ENCODE measurements around the gene FRY. TPM values are rescaled to one million over a fixed set of nuclear protein-coding genes. Genes with fewer than 3 reads are reported as not detected.

FRY gene
- total and polyA plus RNA-seq, 2 of the 13 experiments (the other 11 are each of a cell fraction or from before 2014, with no cell fraction given) = 8.2 to 13.1 TPM

- TF ChIP-seq, protein P1, sequence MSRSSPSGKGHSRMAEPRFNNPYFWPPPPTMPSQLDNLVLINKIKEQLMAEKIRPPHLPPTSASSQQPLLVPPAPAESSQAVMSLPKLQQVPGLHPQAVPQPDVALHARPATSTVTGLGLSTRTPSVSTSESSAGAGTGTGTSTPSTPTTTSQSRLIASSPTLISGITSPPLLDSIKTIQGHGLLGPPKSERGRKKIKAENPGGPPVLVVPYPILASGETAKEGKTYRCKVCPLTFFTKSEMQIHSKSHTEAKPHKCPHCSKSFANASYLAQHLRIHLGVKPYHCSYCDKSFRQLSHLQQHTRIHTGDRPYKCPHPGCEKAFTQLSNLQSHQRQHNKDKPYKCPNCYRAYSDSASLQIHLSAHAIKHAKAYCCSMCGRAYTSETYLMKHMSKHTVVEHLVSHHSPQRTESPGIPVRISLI (CRISPR knock-in tag; IDR thresholded peaks at IDR 0.05; ENCODE audit: borderline replicate concordance) = 0 out of 2 replicates have a peak, but pooled peaks have one; percentile 30
- TF ChIP-seq RORA (CRISPR knock-in tag; IDR thresholded peaks at IDR 0.05) = no peak
- TF ChIP-seq SRSF1 (optimal IDR thresholded peaks at IDR 0.05; ENCODE audit: low read depth, low read length) = no peak
- 0 out of 2 replicates have a peak, but pooled peaks have one; percentile 10 for TF ChIP-seq ZNF670 (CRISPR knock-in tag; IDR thresholded peaks at IDR 0.05; ENCODE audit: borderline replicate concordance)
- TF ChIP-seq KLF13 (CRISPR knock-in tag; IDR thresholded peaks at IDR 0.05) = no peak
- no peak for TF ChIP-seq GATA4 (IDR thresholded peaks at IDR 0.05; ENCODE audit: borderline replicate concordance, low read depth)
- TF ChIP-seq ZSCAN20 (CRISPR knock-in tag; IDR thresholded peaks at IDR 0.05; ENCODE audit: borderline replicate concordance) = no peak
- TF ChIP-seq NAIF1 (CRISPR knock-in tag; IDR thresholded peaks at IDR 0.05; ENCODE audit: borderline replicate concordance) = no peak
- TF ChIP-seq TBX3 (IDR thresholded peaks at IDR 0.05; ENCODE audit: borderline replicate concordance) = no peak
- 0 out of 2 replicates have a peak, but pooled peaks have one; percentile 6 for TF ChIP-seq FOSL2 (CRISPR knock-in tag; IDR thresholded peaks at IDR 0.05)
- TF ChIP-seq NR2C2 (CRISPR knock-in tag; IDR thresholded peaks at IDR 0.05; ENCODE audit: borderline replicate concordance) = 0 out of 2 replicates have a peak, but pooled peaks have one; percentile 15
- no peak for TF ChIP-seq MXD3 (CRISPR knock-in tag; IDR thresholded peaks at IDR 0.05)
- no peak; the same call in 1 of the 2 replicates for TF ChIP-seq RARA (CRISPR knock-in tag; IDR thresholded peaks at IDR 0.05)
- TF ChIP-seq ZNF878 (CRISPR knock-in tag; IDR thresholded peaks at IDR 0.05) = 0 out of 2 replicates have a peak, but pooled peaks have one; percentile 42
- TF ChIP-seq SMYD3 (CRISPR knock-in tag; IDR thresholded peaks at IDR 0.05) = 0 out of 2 replicates have a peak, but pooled peaks have one; percentile 19
- peak; percentile 89 for TF ChIP-seq ASH2L (IDR thresholded peaks at IDR 0.05; ENCODE audit: insufficient read length, low read depth, low read length)
- 0 out of 2 replicates have a peak, but pooled peaks have one; percentile 7 for TF ChIP-seq ELF4 (CRISPR knock-in tag; IDR thresholded peaks at IDR 0.05; ENCODE audit: borderline replicate concordance)
- no peak for TF ChIP-seq ZNF570 (CRISPR knock-in tag; IDR thresholded peaks at IDR 0.05; ENCODE audit: borderline replicate concordance)
- no peak for TF ChIP-seq SYNCRIP (IDR thresholded peaks at IDR 0.05; ENCODE audit: insufficient read depth, low read depth, low read length)
- no peak for TF ChIP-seq ZNF3 (CRISPR knock-in tag; IDR thresholded peaks at IDR 0.05)
- TF ChIP-seq POLR2AphosphoS5 (IDR thresholded peaks at IDR 0.05; ENCODE audit: low read depth, low read length) = peak; percentile 22; the same call in 1 of the 2 replicates
- no peak for TF ChIP-seq LCORL (IDR thresholded peaks at IDR 0.05)
- no peak for TF ChIP-seq LCORL (CRISPR knock-in tag; IDR thresholded peaks at IDR 0.05)
- TF ChIP-seq, protein P2, sequence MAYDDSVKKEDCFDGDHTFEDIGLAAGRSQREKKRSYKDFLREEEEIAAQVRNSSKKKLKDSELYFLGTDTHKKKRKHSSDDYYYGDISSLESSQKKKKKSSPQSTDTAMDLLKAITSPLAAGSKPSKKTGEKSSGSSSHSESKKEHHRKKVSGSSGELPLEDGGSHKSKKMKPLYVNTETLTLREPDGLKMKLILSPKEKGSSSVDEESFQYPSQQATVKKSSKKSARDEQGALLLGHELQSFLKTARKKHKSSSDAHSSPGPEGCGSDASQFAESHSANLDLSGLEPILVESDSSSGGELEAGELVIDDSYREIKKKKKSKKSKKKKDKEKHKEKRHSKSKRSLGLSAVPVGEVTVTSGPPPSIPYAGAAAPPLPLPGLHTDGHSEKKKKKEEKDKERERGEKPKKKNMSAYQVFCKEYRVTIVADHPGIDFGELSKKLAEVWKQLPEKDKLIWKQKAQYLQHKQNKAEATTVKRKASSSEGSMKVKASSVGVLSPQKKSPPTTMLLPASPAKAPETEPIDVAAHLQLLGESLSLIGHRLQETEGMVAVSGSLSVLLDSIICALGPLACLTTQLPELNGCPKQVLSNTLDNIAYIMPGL (CRISPR knock-in tag; IDR thresholded peaks at IDR 0.05; ENCODE audit: borderline replicate concordance in 1 of 2, low read depth in 1 of 2) = 0 out of 4 replicates have a peak, but pooled peaks of 1 of the 2 experiments have one; percentile 31
These were observed 223.5 kb downstream of the FRY start (continued) for GRCh38 chr13:32254916-32255723.

Data from HepG2 (cell line).